Fibroblast of lung (primary cell): ENCODE results near the gene SNRPE. TPM values are rescaled to one million over a fixed set of nuclear protein-coding genes. Genes with fewer than 3 reads are reported as not detected.
A peak's percentile ranks its signal among the peaks of the same experiment; 100 is the strongest.

Source experiments
- DNase-seq, 2 donors: peaks; one replicate each; pipeline versions ENCODE4 v3.0.0 to v3.0.0-alpha.2; 2010; ENCODE audit warnings: low read depth in 2 of 2
- H2AFZ ChIP-seq: 2 replicates; pipeline ENCODE4 v1.5.1; 2012; ENCODE audit warnings: low read length, control low read depth, inconsistent platforms
- H3K27ac ChIP-seq: 2 replicates; pipeline ENCODE4 v1.5.1; 2011; ENCODE audit warnings: low read length, control low read depth; ENCODE audit not compliant: insufficient read depth
- H3K27me3 ChIP-seq: 2 replicates; pipeline ENCODE4 v1.5.1; 2011; ENCODE audit warnings: mild to moderate bottlenecking, low read length; ENCODE audit not compliant: control insufficient read depth, insufficient read depth
- H3K36me3 ChIP-seq: 2 replicates; pipeline ENCODE4 v1.5.1; 2011; ENCODE audit warnings: low read length; ENCODE audit not compliant: control insufficient read depth, insufficient read depth
- H3K4me1 ChIP-seq: 2 replicates; pipeline ENCODE4 v1.5.1; 2011; ENCODE audit warnings: low read length; ENCODE audit not compliant: control insufficient read depth, insufficient read depth; ENCODE audit errors: extremely low read depth
- H3K4me2 ChIP-seq: 2 replicates; pipeline ENCODE4 v1.5.1; 2011; ENCODE audit warnings: low read length, control low read depth; ENCODE audit not compliant: insufficient read depth; ENCODE audit errors: extremely low read depth
- H3K4me3 ChIP-seq, 4 experiments: fragments of 200-600 bp in 1 of 4; sonication (generic) in 1 of 4; replicated peaks in 1 of 4; 2 replicates each; pipeline ENCODE4 v1.5.1; 2011 to 2016; ENCODE audit warnings: low read length in 4 of 4, low read depth in 3 of 4, mild to moderate bottlenecking in 3 of 4, control low read depth in 2 of 4, inconsistent platforms in 1 of 4, mixed read lengths in 1 of 4; ENCODE audit not compliant: insufficient read depth in 1 of 4; ENCODE audit errors: control extremely low read depth in 1 of 4
- H3K79me2 ChIP-seq: 2 replicates; pipeline ENCODE4 v1.5.1; 2012; ENCODE audit warnings: mild to moderate bottlenecking, low read length, inconsistent platforms; ENCODE audit not compliant: control insufficient read depth, insufficient read depth
- H3K9ac ChIP-seq: 2 replicates; pipeline ENCODE4 v1.5.1; 2011; ENCODE audit warnings: mild to moderate bottlenecking, low read length, control low read depth; ENCODE audit not compliant: insufficient read depth
- H3K9me3 ChIP-seq: 2 replicates; pipeline ENCODE4 v1.5.1; 2012; ENCODE audit warnings: low read depth, low read length; ENCODE audit not compliant: control insufficient read depth, insufficient read depth
- H4K20me1 ChIP-seq: 2 replicates; pipeline ENCODE4 v1.5.1; 2011; ENCODE audit warnings: low read length; ENCODE audit not compliant: control insufficient read depth, insufficient read depth; ENCODE audit errors: extremely low read depth
- EZH2 ChIP-seq: IDR thresholded peaks from 2 replicates; pipeline ENCODE4 v1.5.1; 2012; ENCODE audit warnings: low read length, control low read depth, mild to moderate bottlenecking; ENCODE audit errors: missing control alignments
- polyA plus RNA-seq, 2 donors: library from polyadenylated mRNA; depleted of rRNA in 1 of 2; stranded (reverse) in 1 of 2; unstranded in 1 of 2; fragments of >200 nt; gene quantifications; 2 replicates each; pipeline ENCODE4 v1.2.1, GENCODE V29; 2011 to 2012; ENCODE audit warnings: missing spikeins in 1 of 2
- total RNA-seq: library from RNA; depleted of rRNA; stranded (reverse); fragments of >200 nt; gene quantifications from 2 replicates; pipeline ENCODE4 v1.2.1, GENCODE V29; 2014
- TF ChIP-seq, protein P1 (sequence below), 2 donors: IDR thresholded peaks in 1 of 2; conservative IDR thresholded peaks in 1 of 2; 1 replicate in 1 of 2; 2 replicates in 1 of 2; pipeline ENCODE4 v1.5.1; 2011 to 2012; ENCODE audit warnings: low read length in 2 of 2, control low read depth in 1 of 2, inconsistent platforms in 1 of 2, low read depth in 1 of 2, mild to moderate bottlenecking in 1 of 2

The SNRPE gene
- total and polyA plus RNA-seq, 2 donors (not counting 1 experiment from before 2014, with no cell fraction given) = 30.2 to 246 TPM

DNA sequence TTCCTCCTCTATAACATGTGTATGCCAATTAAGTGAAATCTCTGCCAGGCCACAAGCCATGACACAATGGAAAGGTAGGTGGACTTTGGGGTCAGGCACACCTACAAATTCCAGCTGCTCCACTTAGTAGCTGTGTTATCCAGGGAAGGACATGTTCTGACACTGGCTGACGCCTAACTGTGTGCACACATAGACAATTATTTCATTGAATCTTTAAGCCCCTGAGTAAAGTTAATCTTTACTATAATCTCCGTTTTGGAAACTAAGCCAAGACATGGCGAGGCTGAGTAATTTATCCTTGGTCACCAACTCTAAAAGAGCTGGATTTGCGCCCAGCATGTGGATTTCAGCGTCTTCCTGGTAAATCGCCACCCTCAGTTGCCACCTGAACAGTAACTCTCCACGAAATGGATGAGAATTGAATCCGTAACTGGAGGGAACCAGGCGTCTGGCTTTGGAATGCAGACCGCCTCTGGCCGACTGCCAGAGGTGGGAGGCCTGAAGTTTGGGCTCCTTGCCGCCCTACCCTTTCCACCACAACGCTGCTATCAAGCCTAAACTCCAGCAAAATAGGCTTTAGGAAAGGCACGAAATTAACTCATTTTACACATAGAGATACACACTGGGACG is 888 bp upstream of the SNRPE start:
- H3K4me3 ChIP-seq = peak overlapping the region in 2 of 4 experiments; percentile 38 to 100
- peak overlapping the region; percentile 47 for H2AFZ ChIP-seq
- no peaks in the 10 kb centered on the region for H3K9me3 ChIP-seq

DNA sequence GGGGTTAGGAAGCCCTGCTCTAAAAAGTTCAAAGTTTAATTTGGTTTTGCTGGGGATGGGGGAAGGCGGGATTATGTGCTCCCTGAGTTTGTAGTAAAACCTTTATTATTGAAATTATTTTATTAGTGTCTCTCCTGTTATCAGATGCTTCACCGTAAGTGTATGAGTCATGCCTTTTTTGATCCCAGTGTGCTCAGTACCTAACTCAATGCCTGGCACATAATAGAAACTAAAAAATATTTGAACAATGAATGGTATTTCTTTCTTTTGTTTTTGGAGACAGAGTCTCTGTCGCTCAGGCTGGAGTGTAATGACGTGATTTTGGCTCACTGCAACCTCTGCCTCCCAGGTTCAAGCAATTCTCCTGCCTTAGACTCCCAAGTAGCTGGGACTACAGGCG is 6.4 kb downstream of the SNRPE start:
- peaks cover 8% of the 10 kb centered on the region for H3K36me3 ChIP-seq
- H3K79me2 ChIP-seq = peaks cover 9% of the 10 kb centered on the region

More for the DNA sequence above, 888 bp upstream of the SNRPE start:
- Histone ChIP-seq H3K36me3 (peaks cover 2% of the 10 kb centered on the region), H3K27me3 (no peaks in the 10 kb centered on the region), H3K4me1 (peaks cover 13% of the 10 kb centered on the region), H3K27ac (peak overlapping the region; percentile 91), H3K4me2 (peak overlapping the region; percentile 49), H4K20me1 (no peaks in the 10 kb centered on the region), H3K79me2 (peaks cover 22% of the 10 kb centered on the region), H3K9ac (no peak overlapping the region)
- peak; percentile 25 to 72 for DNase-seq
- no peak for TF ChIP-seq EZH2
- TF ChIP-seq, protein P1, sequence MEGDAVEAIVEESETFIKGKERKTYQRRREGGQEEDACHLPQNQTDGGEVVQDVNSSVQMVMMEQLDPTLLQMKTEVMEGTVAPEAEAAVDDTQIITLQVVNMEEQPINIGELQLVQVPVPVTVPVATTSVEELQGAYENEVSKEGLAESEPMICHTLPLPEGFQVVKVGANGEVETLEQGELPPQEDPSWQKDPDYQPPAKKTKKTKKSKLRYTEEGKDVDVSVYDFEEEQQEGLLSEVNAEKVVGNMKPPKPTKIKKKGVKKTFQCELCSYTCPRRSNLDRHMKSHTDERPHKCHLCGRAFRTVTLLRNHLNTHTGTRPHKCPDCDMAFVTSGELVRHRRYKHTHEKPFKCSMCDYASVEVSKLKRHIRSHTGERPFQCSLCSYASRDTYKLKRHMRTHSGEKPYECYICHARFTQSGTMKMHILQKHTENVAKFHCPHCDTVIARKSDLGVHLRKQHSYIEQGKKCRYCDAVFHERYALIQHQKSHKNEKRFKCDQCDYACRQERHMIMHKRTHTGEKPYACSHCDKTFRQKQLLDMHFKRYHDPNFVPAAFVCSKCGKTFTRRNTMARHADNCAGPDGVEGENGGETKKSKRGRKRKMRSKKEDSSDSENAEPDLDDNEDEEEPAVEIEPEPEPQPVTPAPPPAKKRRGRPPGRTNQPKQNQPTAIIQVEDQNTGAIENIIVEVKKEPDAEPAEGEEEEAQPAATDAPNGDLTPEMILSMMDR (conservative IDR thresholded peaks at IDR 0.05 in 1 of 2, IDR thresholded peaks at IDR 0.05 in 1 of 2; ENCODE audit: low read depth in 1 of 2, low read length in 2 of 2) = no peak

DNA sequence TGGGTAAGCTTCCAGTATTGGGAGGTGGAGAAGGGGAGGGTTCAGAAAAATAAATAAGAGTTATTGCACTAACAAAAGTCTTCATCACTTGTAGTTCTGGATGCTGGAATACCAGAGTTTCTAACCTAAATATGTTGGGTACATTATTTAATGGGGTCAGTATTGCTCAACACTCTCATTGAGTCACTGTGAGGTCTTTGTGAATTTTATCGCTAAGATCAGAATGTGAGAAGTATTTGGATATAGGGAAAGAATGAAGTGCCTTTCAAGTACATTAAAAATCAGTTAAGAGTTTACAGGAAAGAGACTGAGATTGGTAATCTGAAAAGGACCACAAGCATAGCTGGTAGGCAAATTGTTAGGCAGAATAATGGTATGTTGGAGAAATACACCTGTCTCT is 8.8 kb downstream of the SNRPE start:
- no peaks in the 10 kb centered on the region for H3K27me3 ChIP-seq
- no peak overlapping the region for H2AFZ ChIP-seq
- H3K27ac ChIP-seq = no peak overlapping the region
- peaks cover 3% of the 10 kb centered on the region for H3K4me1 ChIP-seq
- no peak overlapping the region for H3K9ac ChIP-seq
- no peak overlapping the region for H3K4me2 ChIP-seq
- peak; percentile 28 to 35 for DNase-seq
- H3K79me2 ChIP-seq = no peaks in the 10 kb centered on the region
- H3K9me3 ChIP-seq = no peaks in the 10 kb centered on the region
- H3K36me3 ChIP-seq = peaks cover 8% of the 10 kb centered on the region
- H4K20me1 ChIP-seq = no peaks in the 10 kb centered on the region
- H3K4me3 ChIP-seq = no peak overlapping the region
- TF ChIP-seq EZH2 = no peak
- TF ChIP-seq, protein P1 (conservative IDR thresholded peaks at IDR 0.05 in 1 of 2, IDR thresholded peaks at IDR 0.05 in 1 of 2; ENCODE audit: low read depth in 1 of 2, low read length in 2 of 2) = no peak

More for the DNA sequence above, 6.4 kb downstream of the SNRPE start:
- Histone ChIP-seq H3K4me1 (peaks cover 3% of the 10 kb centered on the region), H3K27ac (no peak overlapping the region), H3K4me3 (no peak overlapping the region), H3K9me3 (no peaks in the 10 kb centered on the region), H4K20me1 (no peaks in the 10 kb centered on the region), H3K4me2 (no peak overlapping the region), H3K9ac (no peak overlapping the region), H3K27me3 (no peaks in the 10 kb centered on the region), H2AFZ (no peak overlapping the region)
- peak in 1 of 2 donors; percentile 41 for DNase-seq
- no peak for TF ChIP-seq EZH2
- TF ChIP-seq, protein P1 (conservative IDR thresholded peaks at IDR 0.05 in 1 of 2, IDR thresholded peaks at IDR 0.05 in 1 of 2; ENCODE audit: low read depth in 1 of 2, low read length in 2 of 2) = no peak
